HCT116 (cell line): ENCODE results near the gene TMEM54. TPM values are rescaled to one million over a fixed set of nuclear protein-coding genes. Genes with fewer than 3 reads are reported as not detected.

ENCODE experiments used
- ATAC-seq: fragments of 200-7000 bp; cut with Tn5 transposase; 2 replicates; pipeline ENCODE4 v1.9.1; 2020; ENCODE audit warnings: mild to moderate bottlenecking, moderate library complexity
- BruUV-seq: library from RNA; stranded (reverse); fragments of 400-500 nt; replicated peaks from 2 replicates; lab custom pipeline; 2021; lab: Mats Ljungman, UMichigan
- CTCF ChIA-PET: fragments of 300-600 bp; sonication (Branson Sonifier 250); formaldehyde crosslinking; loops from one replicate; lab custom pipeline; 2021; ENCODE audit warnings: antibody characterized with exemption; lab: Charles Lee
- POLR2A ChIA-PET: fragments of 300-600, 350-600 bp; sonication (Branson Sonifier 250); formaldehyde crosslinking; loops from one replicate; lab custom pipeline; 2021; ENCODE audit warnings: antibody characterized with exemption; lab: Charles Lee
- RAD21 ChIA-PET, 2 experiments: fragments of 300-600 bp; sonication (Branson Sonifier 250); formaldehyde crosslinking; loops; one replicate each; lab custom pipeline; 2023; ENCODE audit warnings: low total read pairs in 2 of 2; ENCODE audit not compliant: uncharacterized antibody in 2 of 2, unreplicated experiment in 2 of 2, low non-redundant PET in 1 of 2; lab: Charles Lee
- DNase-seq: peaks from one replicate; pipeline ENCODE4 v3.0.0-alpha.2; 2010; ENCODE audit warnings: low read depth, low spot score
- H2AFZ ChIP-seq: fragments of 200-600 bp; shearing (Covaris generic), sonication (generic); 2 replicates; pipeline ENCODE4 v1.6.1; 2017; ENCODE audit warnings: low read depth, mixed run types, mixed read lengths, antibody characterized with exemption, low read length; ENCODE audit not compliant: poor library complexity, severe bottlenecking
- H3K27ac ChIP-seq: 2 replicates; pipeline ENCODE4 v1.5.1; 2012; ENCODE audit warnings: low read depth, low read length
- H3K27me3 ChIP-seq: fragments of 200-600 bp; sonication (generic); 2 replicates; pipeline ENCODE4 v1.6.1; 2016; ENCODE audit warnings: mixed run types, low read length, mixed read lengths; ENCODE audit not compliant: insufficient read depth
- H3K36me3 ChIP-seq, 2 experiments: fragments of 200-500 bp in 1 of 2; fragments of 200-600 bp in 1 of 2; sonication (Bioruptor generic) in 1 of 2; sonication (generic) in 1 of 2; 2 replicates each; pipeline versions ENCODE4 v1.5.1 to v1.6.1; 2014 to 2016; ENCODE audit warnings: low read length in 2 of 2, inconsistent platforms in 1 of 2, mixed read lengths in 1 of 2, mixed run types in 1 of 2; ENCODE audit not compliant: insufficient read depth in 2 of 2, control insufficient read depth in 1 of 2
- H3K4me1 ChIP-seq, 2 experiments: fragments of 200-600 bp in 1 of 2; sonication (generic) in 1 of 2; 2 replicates each; pipeline versions ENCODE4 v1.5.1 to v1.6.1; 2012 to 2017; ENCODE audit warnings: low read length in 2 of 2, inconsistent platforms in 1 of 2, mild to moderate bottlenecking in 1 of 2, mixed read lengths in 1 of 2, mixed run types in 1 of 2, moderate library complexity in 1 of 2; ENCODE audit not compliant: insufficient read depth in 2 of 2, control insufficient read depth in 1 of 2
- H3K4me2 ChIP-seq: fragments of 200-600 bp; sonication (generic); 2 replicates; pipeline ENCODE4 v1.6.1; 2017; ENCODE audit warnings: mixed run types, low read length, mixed read lengths
- H3K4me3 ChIP-seq, 2 experiments: fragments of 200-600 bp in 1 of 2; sonication (generic) in 1 of 2; replicated peaks in 1 of 2; 2 replicates each; pipeline ENCODE4 v1.5.1; 2011 to 2016; ENCODE audit warnings: low read length in 2 of 2, control low read depth in 1 of 2, low read depth in 1 of 2, mild to moderate bottlenecking in 1 of 2, mixed read lengths in 1 of 2, mixed run types in 1 of 2
- H3K79me2 ChIP-seq: fragments of 200-600 bp; sonication (generic); 2 replicates; pipeline ENCODE4 v1.6.1; 2017; ENCODE audit warnings: mild to moderate bottlenecking, mixed run types, low read length, moderate library complexity, mixed read lengths; ENCODE audit not compliant: insufficient read depth
- H3K9ac ChIP-seq: fragments of 200-600 bp; sonication (generic); 2 replicates; pipeline ENCODE4 v1.6.1; 2016; ENCODE audit warnings: low read length, mixed read lengths
- H3K9me2 ChIP-seq: fragments of 200-600 bp; sonication (generic), shearing (Covaris generic); 2 replicates; pipeline ENCODE4 v1.6.1; 2017; ENCODE audit warnings: mixed run types, mild to moderate bottlenecking, moderate library complexity; ENCODE audit not compliant: insufficient read depth
- H3K9me3 ChIP-seq, 2 experiments: fragments of 200-500 bp in 1 of 2; fragments of 200-600 bp in 1 of 2; sonication (Bioruptor generic) in 1 of 2; sonication (generic) in 1 of 2; 2 replicates each; pipeline ENCODE4 v1.6.1; 2014 to 2017; ENCODE audit warnings: low read length in 2 of 2, mixed read lengths in 2 of 2, inconsistent platforms in 1 of 2, low read depth in 1 of 2, mild to moderate bottlenecking in 1 of 2, mixed run types in 1 of 2, moderate library complexity in 1 of 2; ENCODE audit not compliant: control insufficient read depth in 1 of 2, insufficient read depth in 1 of 2
- H4K20me1 ChIP-seq: fragments of 200-600 bp; sonication (generic), shearing (Covaris generic); 2 replicates; pipeline ENCODE4 v1.6.1; 2017; ENCODE audit warnings: mixed run types, mild to moderate bottlenecking, moderate library complexity; ENCODE audit not compliant: insufficient read depth
- CEBPB ChIP-seq: IDR thresholded peaks from 2 replicates; pipeline ENCODE4 v1.6.1; 2012; ENCODE audit warnings: low read depth
- POLR2AphosphoS5 ChIP-seq: IDR thresholded peaks from 2 replicates; pipeline ENCODE4 v1.6.1; 2011; ENCODE audit warnings: mild to moderate bottlenecking, low read depth, low read length, moderate library complexity
- SP1 ChIP-seq: IDR thresholded peaks from 2 replicates; pipeline ENCODE4 v1.6.1; 2012; ENCODE audit warnings: low read depth
- TCF7L2 ChIP-seq: IDR thresholded peaks from 2 replicates; pipeline ENCODE4 v1.7.0; 2011; ENCODE audit warnings: borderline replicate concordance, inconsistent platforms; ENCODE audit not compliant: insufficient read depth, insufficient read length; ENCODE audit errors: extremely low read depth
- ZNF274 ChIP-seq: fragments of 200-500 bp; sonication (Bioruptor generic); IDR thresholded peaks from 2 replicates; pipeline ENCODE4 v1.6.1; 2014; ENCODE audit warnings: mild to moderate bottlenecking, low read depth, low read length, inconsistent platforms
- intact Hi-C: fragments of 100-400 bp; cut with micrococcal nuclease; formaldehyde crosslinking; loops from 2 replicates; pipeline ENCODE4 v1.10.0; 2022
- total RNA-seq: library from RNA; stranded (reverse); gene quantifications from one replicate; pipeline ENCODE4 v1.2.1, GENCODE V29; 2021; ENCODE audit not compliant: unreplicated experiment
- TF ChIP-seq, protein P1 (sequence below), 3 experiments: fragments of 200-600 bp in 1 of 3; sonication (generic) in 1 of 3; IDR thresholded peaks in 2 of 3; conservative IDR thresholded peaks in 1 of 3; 2 replicates each; pipeline ENCODE4 v1.5.1; 2012 to 2017; ENCODE audit warnings: low read depth in 2 of 3, low read length in 2 of 3, antibody characterized with exemption in 1 of 3, borderline replicate concordance in 1 of 3, control low read depth in 1 of 3, mild to moderate bottlenecking in 1 of 3, mixed read lengths in 1 of 3, mixed run types in 1 of 3, moderate library complexity in 1 of 3; ENCODE audit not compliant: insufficient read depth in 1 of 3
- TF ChIP-seq, protein P2 (sequence below): IDR thresholded peaks from 2 replicates; pipeline ENCODE4 v1.6.1; 2012

The TMEM54 gene
- total RNA-seq, 1 experiment from 2014 or later: 121 TPM

DNA sequence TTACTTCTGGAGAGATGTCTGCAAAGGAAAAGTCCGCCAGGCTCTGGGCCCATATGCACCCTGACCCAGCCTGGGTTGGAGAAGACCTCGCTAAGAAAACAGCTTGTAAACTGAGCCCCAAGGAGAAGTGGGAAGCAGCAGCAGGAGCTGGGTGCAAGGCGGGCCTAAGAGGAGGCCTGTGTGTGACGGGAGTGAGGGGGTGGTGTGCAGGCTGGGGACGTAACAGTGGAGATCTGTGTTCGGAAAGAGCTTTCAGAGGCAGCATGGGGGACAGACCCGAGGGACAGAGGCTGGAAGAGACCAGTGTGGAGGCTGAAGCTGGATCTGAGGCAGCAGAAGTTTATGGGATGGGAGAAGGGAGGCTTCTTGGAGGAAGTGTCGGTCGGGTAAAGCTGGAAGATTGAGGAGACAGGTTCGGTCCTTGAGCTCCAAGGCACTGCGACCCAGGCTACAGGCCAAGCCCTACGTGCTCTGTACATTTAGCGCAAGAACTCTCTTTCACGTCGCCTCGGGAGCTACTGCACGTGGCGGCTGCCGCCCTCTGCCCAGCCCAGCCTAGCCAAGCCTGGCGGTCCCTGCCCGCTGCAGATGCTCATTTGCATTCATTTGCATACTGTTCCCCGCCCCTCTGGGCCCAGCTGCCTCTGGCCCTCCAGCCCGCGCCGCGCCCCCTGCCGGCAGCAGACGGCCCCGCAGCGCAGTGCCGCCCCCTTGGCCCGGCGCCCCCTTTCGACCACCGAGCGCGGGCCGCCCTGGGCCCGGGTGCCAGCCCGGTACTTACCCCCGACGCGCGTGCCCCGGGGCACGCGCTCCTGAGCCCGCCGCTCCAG, 8.6 kb downstream of the TMEM54 start:
- ATAC-seq (peak; percentile 77), DNase-seq (no peak)
- H3K4me2 ChIP-seq: peak overlapping the region; percentile 76
- no peaks in the 10 kb centered on the region for H3K79me2 ChIP-seq
- H3K4me3 ChIP-seq: peak overlapping the region; percentile 32 to 52
- H3K36me3 ChIP-seq: peaks cover 0 to 7% of the 10 kb centered on the region in 2 experiments; a peak in 1 of 4 replicates
- H3K9ac ChIP-seq: peak overlapping the region; percentile 45
- TF ChIP-seq TCF7L2 (no peak), CEBPB (no peak), ZNF274 (no peak), POLR2AphosphoS5 (peak; percentile 25; the same call in 1 of the 2 replicates), SP1 (no peak)
- TF ChIP-seq, protein P1, sequence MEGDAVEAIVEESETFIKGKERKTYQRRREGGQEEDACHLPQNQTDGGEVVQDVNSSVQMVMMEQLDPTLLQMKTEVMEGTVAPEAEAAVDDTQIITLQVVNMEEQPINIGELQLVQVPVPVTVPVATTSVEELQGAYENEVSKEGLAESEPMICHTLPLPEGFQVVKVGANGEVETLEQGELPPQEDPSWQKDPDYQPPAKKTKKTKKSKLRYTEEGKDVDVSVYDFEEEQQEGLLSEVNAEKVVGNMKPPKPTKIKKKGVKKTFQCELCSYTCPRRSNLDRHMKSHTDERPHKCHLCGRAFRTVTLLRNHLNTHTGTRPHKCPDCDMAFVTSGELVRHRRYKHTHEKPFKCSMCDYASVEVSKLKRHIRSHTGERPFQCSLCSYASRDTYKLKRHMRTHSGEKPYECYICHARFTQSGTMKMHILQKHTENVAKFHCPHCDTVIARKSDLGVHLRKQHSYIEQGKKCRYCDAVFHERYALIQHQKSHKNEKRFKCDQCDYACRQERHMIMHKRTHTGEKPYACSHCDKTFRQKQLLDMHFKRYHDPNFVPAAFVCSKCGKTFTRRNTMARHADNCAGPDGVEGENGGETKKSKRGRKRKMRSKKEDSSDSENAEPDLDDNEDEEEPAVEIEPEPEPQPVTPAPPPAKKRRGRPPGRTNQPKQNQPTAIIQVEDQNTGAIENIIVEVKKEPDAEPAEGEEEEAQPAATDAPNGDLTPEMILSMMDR (IDR thresholded peaks at IDR 0.05 in 2 of 3, conservative IDR thresholded peaks at IDR 0.05 in 1 of 3; ENCODE audit: borderline replicate concordance in 1 of 3, insufficient read depth in 1 of 3, low read depth in 2 of 3, low read length in 2 of 3): peak; percentile 20 to 70 (median 59); a peak in 5 of 6 replicates
- TF ChIP-seq, protein P2, sequence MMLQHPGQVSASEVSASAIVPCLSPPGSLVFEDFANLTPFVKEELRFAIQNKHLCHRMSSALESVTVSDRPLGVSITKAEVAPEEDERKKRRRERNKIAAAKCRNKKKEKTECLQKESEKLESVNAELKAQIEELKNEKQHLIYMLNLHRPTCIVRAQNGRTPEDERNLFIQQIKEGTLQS: no peak
- no peaks in the 10 kb centered on the region for H3K27me3 ChIP-seq
- no peak overlapping the region for H2AFZ ChIP-seq
- no peaks in the 10 kb centered on the region for H3K9me2 ChIP-seq
- no TSS peak for BruUV-seq
- intact Hi-C loops: no loop called here
- ChIA-PET CTCF (interaction anchor here (0.8 to 1.8 kb wide), 6 partner anchors 11 to 72 kb away, joined by 3 to 4 read pairs (median 4); partner anchors contain the start of gene RNF19B), POLR2A (no interaction called here), RAD21 (no interaction called here)
- H3K27ac ChIP-seq: peak overlapping the region; percentile 26; the same call in 1 of the 2 replicates
- H4K20me1 ChIP-seq: no peaks in the 10 kb centered on the region
- H3K4me1 ChIP-seq: peaks cover 0 to 14% of the 10 kb centered on the region in 2 experiments; a peak in 1 of 4 replicates
- no peaks in the 10 kb centered on the region for H3K9me3 ChIP-seq
